Spinal cord (tissue), 10 donors: ENCODE measurements around the gene RNF130. TPM values are rescaled to one million over a fixed set of nuclear protein-coding genes. Genes with fewer than 3 reads are reported as not detected.

Source experiments
- DNase-seq, 6 donors: peaks; one replicate each; pipeline versions ENCODE4 v3.0.0 to v3.0.0-alpha.2; 2013 to 2015; ENCODE audit warnings: low spot score in 6 of 6, low read depth in 4 of 6
- H3K27ac ChIP-seq: one replicate; pipeline ENCODE4 v1.5.1; 2013; ENCODE audit warnings: low read depth, low read length, control low read depth
- H3K27me3 ChIP-seq: one replicate; pipeline ENCODE4 v1.6.1; 2013; ENCODE audit warnings: low read length; ENCODE audit not compliant: control insufficient read depth, insufficient read depth
- H3K36me3 ChIP-seq: one replicate; pipeline ENCODE4 v1.6.1; 2013; ENCODE audit warnings: low read length; ENCODE audit not compliant: control insufficient read depth, insufficient read depth
- H3K4me1 ChIP-seq: one replicate; pipeline ENCODE4 v1.6.1; 2013; ENCODE audit warnings: low read length; ENCODE audit not compliant: control insufficient read depth, insufficient read depth
- H3K4me3 ChIP-seq: one replicate; pipeline ENCODE4 v1.5.1; 2013; ENCODE audit warnings: low read depth, low read length, control low read depth
- H3K9me3 ChIP-seq: one replicate; pipeline ENCODE4 v1.6.1; 2013; ENCODE audit warnings: low read length; ENCODE audit not compliant: control insufficient read depth, insufficient read depth
- WGBS: methylation state at CpG from one replicate; pipeline ENCODE4 v1.1.5; 2013; ENCODE audit warnings: missing lambda C conversion rate; ENCODE audit not compliant: insufficient coverage; 5-methylcytosine and 5-hydroxymethylcytosine counted together
- polyA plus RNA-seq, 2 donors: library from polyadenylated mRNA; unstranded; fragments of 120-200 nt; gene quantifications; one replicate each; pipeline ENCODE4 v1.2.1, GENCODE V29; 2013; ENCODE audit not compliant: insufficient read length in 2 of 2
- total RNA-seq, 2 donors: library from RNA; depleted of rRNA in 1 of 2; stranded (reverse); fragments of 120-200 nt in 1 of 2; fragments of >200 nt in 1 of 2; gene quantifications; one replicate each; pipeline versions ENCODE4 v1.2.3 to v1.2.4, GENCODE V29; 2013 to 2014
- donor health status: healthy.

RNF130 gene
- total and polyA plus RNA-seq, 4 donors: 66.5 to 102 (median 90.3) TPM

DNA sequence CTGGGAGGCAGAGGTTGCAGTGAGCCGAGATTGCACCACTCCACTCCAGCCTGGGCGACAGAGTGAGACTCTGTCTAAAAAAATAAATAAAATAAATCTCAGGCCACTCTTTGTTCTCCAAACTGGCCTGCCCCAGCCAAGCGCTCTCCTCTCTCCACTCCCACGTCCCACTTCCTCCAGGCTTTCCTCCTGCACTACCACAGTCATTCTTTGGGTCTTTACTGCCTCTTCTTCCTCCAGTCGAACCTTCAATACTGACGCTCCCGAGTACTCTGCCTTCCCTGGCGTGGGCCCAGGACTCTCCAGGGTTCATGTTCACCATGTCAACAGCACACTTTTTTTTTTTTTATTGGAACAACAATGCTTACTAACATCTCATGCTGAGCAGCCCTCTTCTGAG lies 23.9 kb downstream of the RNF130 start:
- Histone ChIP-seq H3K9me3 (peaks cover 2% of the 10 kb centered on the region), H3K4me1 (peaks cover 22% of the 10 kb centered on the region), H3K36me3 (peaks cover 11% of the 10 kb centered on the region), H3K27me3 (no peaks in the 10 kb centered on the region), H3K27ac (peak overlapping the region; percentile 6), H3K4me3 (no peak overlapping the region)
- no peak for DNase-seq
- WGBS: 44% methylated on average over 8 of the region's 8 CpGs

- no peak overlapping the region for H3K27ac ChIP-seq
- H3K27me3 ChIP-seq: no peaks in the 10 kb centered on the region
- DNase-seq: no peak
- no peak overlapping the region for H3K4me3 ChIP-seq
- peaks cover 2% of the 10 kb centered on the region for H3K9me3 ChIP-seq
- WGBS: 75% methylated on average over 3 of the region's 5 CpGs
- H3K4me1 ChIP-seq: peaks cover 25% of the 10 kb centered on the region
- peaks cover 11% of the 10 kb centered on the region for H3K36me3 ChIP-seq
Measured at GRCh38 chr5:180046656-180047055, 24.9 kb downstream of the RNF130 start.

DNA sequence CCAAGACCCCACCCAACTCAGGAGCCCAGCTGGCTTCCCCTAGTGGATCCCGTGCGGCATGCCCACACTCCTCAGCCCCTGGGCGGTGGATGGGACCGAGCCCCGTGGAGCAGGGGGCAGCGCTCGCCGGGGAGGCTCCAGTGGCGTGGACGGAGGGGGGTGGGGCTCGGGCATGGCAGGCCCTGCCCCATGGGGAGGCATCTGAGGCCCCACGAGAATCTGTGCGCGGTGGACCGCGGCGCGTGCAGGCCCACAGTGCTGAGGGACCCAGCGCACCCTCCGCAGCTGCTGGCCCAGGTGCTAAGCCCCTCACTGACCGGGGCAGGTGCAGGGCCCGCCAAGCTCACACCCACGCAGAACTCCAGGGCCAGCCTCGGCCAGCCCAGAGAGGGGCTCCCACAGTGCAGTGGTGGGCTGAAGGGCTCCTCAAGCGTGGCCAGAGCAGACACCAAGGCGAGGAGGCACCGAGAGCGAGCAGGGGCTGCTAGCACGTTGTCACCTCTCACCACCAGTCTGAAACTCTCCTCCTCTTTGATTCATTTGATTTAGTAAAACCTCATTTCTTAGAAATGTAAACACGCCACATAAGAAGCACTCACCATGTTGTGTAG lies 25.6 kb downstream of the RNF130 start:
- no peak overlapping the region for H3K27ac ChIP-seq
- peaks cover 2% of the 10 kb centered on the region for H3K9me3 ChIP-seq
- peaks cover 28% of the 10 kb centered on the region for H3K4me1 ChIP-seq
- peaks cover 11% of the 10 kb centered on the region for H3K36me3 ChIP-seq
- H3K27me3 ChIP-seq: no peaks in the 10 kb centered on the region
- 95% methylated on average over 25 of the region's 30 CpGs for WGBS
- no peak overlapping the region for H3K4me3 ChIP-seq
- DNase-seq: no peak

DNA sequence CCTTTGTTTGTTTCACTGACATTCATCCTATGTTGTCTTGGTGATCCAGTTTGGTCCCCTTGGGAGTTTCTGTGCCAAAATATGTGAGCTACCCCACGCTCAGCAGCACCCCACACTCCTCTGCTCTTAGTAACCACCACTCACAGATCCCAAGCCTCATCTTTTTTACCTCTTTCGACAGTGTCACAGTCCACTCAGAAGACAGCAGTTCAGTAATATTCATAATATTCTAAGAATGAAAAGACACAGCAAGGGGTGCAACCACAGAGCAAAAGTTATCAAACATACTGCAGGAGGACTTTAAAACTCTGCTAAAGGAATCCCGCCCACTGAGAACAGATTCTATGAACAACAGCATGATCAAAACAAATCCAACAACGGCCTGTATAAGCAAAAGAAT lies 28.2 kb downstream of the RNF130 start:
- Histone ChIP-seq H3K4me3 (no peak overlapping the region), H3K36me3 (peaks cover 14% of the 10 kb centered on the region), H3K9me3 (peaks cover 2% of the 10 kb centered on the region), H3K4me1 (peaks cover 19% of the 10 kb centered on the region), H3K27ac (no peak overlapping the region), H3K27me3 (no peaks in the 10 kb centered on the region)
- WGBS: 66% methylated on average over 3 of the region's 4 CpGs
- no peak for DNase-seq

DNA sequence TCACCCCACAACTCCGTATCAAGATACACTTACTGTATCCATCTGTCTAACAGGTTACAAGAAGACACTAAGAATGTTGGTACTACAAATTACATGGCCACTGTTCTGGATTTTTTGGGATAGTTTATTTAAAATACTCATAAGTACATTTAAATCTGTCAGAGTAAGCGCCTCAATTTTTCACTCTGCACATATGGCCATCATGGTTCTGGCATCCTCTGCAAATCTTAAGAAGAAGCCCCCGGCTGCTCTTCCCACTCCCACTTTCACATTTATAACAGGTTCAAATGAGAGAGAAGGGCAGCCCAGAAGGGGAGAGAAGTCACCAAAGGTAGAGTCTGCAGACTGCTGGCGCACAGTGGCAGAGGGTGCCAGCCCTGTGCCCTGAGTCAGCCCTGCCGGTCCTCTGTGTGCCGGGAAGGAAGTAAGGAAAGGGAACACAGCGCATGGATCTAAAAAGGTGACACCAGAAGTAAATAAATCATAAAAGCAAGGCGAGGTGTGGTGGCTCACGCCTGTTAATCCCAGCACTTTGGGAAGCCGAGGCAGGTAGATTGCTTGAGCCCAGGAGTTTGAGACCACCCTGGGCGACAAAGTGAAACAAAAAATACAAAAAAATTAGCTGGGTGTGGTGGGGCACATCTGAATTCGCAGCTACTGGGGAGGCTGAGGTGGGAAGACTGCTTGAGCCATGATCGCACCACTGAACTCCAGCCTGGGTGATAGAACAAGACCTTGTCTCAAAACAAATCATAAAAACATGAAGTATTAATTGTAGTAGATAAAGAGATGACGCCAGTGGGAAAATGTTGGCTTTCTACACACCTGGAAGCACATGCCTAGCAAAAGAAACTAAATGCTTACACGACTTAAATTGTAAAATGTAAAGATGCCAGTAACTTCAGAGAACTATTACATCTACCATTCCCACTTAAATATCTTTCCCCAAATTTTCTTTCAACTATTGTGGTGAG lies 30.0 kb downstream of the RNF130 start:
- H3K36me3 ChIP-seq: peaks cover 19% of the 10 kb centered on the region
- WGBS: 96% methylated on average over 7 of the region's 15 CpGs
- peaks cover 11% of the 10 kb centered on the region for H3K4me1 ChIP-seq
- H3K4me3 ChIP-seq: no peak overlapping the region
- peaks cover 2% of the 10 kb centered on the region for H3K9me3 ChIP-seq
- no peaks in the 10 kb centered on the region for H3K27me3 ChIP-seq
- peak in 1 of 6 donors; percentile 68 for DNase-seq
- H3K27ac ChIP-seq: no peak overlapping the region

DNA sequence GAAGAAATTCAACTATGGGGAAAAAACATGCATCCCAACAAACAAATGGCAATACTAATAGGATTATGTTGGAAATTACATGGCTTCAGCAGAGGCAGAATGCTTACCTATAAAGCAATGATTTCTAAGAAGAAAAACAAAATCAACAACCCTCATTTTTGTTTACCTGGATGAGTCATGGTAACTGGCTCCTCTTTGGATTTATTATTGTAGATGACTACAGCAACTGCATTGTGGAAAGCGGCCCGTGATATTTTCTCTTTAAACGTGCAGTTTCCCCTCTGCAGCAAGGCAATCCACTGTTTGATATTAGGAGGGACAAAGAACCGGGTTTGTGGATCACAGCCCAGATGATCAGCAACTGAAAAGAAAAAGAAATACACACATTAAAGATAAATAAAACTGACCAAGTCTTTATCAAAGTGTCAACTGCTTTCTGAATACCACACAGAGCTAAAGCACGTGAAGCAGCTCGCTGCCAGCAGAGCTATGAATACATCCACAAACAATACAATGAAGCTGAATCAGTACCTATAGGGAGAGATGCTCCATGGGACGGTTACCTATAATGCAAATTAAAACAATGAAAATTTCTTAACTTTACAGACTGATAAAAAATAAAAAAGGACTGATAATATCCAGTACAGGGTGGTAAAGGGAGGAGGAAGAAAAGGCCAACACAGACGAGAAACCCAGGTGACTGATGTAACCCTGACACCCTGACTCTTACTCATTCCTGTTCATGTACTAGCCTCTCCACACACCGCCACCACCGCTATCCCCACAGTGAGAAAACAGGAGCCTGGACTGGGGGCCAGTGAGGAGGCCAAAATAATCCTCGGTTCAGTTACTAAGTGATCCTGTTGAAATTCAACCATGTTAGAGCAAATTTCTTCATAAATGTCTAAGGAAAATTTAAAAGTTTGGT lies 31.0 kb downstream of the RNF130 start:
- H3K27ac ChIP-seq: no peak overlapping the region
- H3K4me3 ChIP-seq: no peak overlapping the region
- no peak for DNase-seq
- H3K4me1 ChIP-seq: peaks cover 11% of the 10 kb centered on the region
- peaks cover 11% of the 10 kb centered on the region for H3K36me3 ChIP-seq
- no peaks in the 10 kb centered on the region for H3K9me3 ChIP-seq
- 54% methylated on average over 3 of the region's 11 CpGs for WGBS
- no peaks in the 10 kb centered on the region for H3K27me3 ChIP-seq

- Histone ChIP-seq H3K27ac (no peak overlapping the region), H3K4me3 (no peak overlapping the region), H3K4me1 (no peaks in the 10 kb centered on the region), H3K36me3 (peaks cover 18% of the 10 kb centered on the region), H3K9me3 (no peaks in the 10 kb centered on the region), H3K27me3 (no peaks in the 10 kb centered on the region)
- DNase-seq: peak in 1 of 6 donors; percentile 57
- no CpG with 5 or more reads among the region's 5 CpGs for WGBS
Measured at GRCh38 chr5:180035206-180035931, 36.2 kb downstream of the RNF130 start.

DNA sequence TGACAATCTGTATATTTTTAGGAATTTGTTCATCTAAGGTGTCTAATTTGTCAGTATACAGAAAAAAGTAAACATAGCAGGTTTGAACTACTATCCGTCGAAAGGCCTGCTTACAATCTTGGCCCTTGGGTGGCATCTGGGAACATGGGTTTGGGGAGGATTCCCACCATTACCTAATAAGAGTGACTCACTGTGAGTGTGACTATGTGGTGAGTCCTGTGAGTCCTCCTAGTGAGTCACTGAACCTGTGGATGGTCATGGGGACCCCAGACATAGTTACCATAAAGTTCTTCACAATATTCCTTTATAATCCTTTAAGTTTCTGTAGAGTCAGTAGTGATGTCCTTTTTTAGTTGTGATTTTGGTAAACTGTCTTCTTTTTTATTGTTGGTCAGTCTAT lies 37.0 kb downstream of the RNF130 start:
- peaks cover 18% of the 10 kb centered on the region for H3K36me3 ChIP-seq

More for the DNA sequence above, 37.0 kb downstream of the RNF130 start:
- no peak for DNase-seq
- no peaks in the 10 kb centered on the region for H3K4me1 ChIP-seq
- no peak overlapping the region for H3K4me3 ChIP-seq
- no peak overlapping the region for H3K27ac ChIP-seq
- H3K27me3 ChIP-seq: no peaks in the 10 kb centered on the region
- no CpG with 5 or more reads among the region's 2 CpGs for WGBS
- no peaks in the 10 kb centered on the region for H3K9me3 ChIP-seq
